Transverse colon (tissue), 4 donors: ENCODE measurements around the gene TNFAIP6.

ENCODE experiments used
- EP300 ChIP-seq: sonication (generic); formaldehyde crosslinking; IDR thresholded peaks from one replicate; pipeline ENCODE4 v1.6.1; 2017; ENCODE audit warnings: antibody characterized with exemption, low read depth
- POLR2A ChIP-seq: fragments of 450-650 bp; IDR thresholded peaks from one replicate; pipeline ENCODE4 v1.6.1; 2016; ENCODE audit warnings: antibody characterized with exemption, mild to moderate bottlenecking, moderate library complexity
- POLR2AphosphoS5 ChIP-seq, 3 donors: sonication (generic); formaldehyde crosslinking; IDR thresholded peaks; one replicate each; pipeline ENCODE4 v1.6.1; 2016; ENCODE audit warnings: antibody characterized with exemption in 3 of 3
- TF ChIP-seq, protein P1 (sequence below), 5 experiments: fragments of 200-600 bp in 3 of 5; fragments of 450-650 bp in 2 of 5; sonication (generic) in 3 of 5; IDR thresholded peaks; 1 replicate in 2 of 5; 2 replicates in 3 of 5; pipeline ENCODE4 v1.5.1; 2016 to 2017; ENCODE audit warnings: antibody characterized with exemption in 5 of 5, inconsistent platforms in 3 of 5, mild to moderate bottlenecking in 2 of 5, moderate library complexity in 1 of 5

DNA sequence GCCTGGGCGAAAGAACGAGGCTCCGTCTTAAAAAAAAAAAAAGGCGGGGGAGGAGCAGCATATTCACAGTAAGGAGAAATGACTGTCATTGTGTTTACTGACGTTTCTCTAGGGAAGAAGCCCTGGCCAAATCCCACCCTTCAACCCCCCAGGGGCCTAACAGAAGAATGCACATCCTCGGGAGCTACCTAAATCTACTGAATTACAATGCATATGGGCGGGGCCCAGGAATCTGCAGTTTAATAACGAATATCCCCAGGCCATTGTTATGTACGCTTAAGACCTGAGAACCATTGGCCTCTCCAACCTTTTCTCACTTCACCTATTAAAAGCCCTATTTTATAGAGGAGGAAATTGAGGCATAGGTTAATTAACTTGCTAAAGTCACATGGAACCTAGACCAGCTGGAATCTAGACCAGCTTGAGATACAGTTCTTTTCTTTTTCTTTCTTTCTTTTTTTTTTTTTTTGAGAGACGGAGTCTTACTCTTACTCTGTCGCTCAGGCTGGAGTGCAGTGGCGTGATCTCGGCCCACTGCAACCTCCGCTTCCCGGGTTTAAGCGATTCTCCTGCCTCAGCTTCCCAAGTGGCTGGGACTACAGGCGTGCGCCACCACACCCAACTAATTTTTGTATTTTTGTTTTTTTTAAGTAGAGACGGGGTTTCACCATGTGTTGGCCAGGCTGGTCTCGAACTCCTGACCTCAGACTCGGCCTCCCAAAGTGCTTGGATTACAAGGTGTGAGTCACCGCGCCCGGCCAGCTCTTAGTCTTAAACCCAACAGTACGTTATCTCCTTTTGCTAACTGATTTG, 51.6 kb downstream of the TNFAIP6 start:
- TF ChIP-seq, protein P1, sequence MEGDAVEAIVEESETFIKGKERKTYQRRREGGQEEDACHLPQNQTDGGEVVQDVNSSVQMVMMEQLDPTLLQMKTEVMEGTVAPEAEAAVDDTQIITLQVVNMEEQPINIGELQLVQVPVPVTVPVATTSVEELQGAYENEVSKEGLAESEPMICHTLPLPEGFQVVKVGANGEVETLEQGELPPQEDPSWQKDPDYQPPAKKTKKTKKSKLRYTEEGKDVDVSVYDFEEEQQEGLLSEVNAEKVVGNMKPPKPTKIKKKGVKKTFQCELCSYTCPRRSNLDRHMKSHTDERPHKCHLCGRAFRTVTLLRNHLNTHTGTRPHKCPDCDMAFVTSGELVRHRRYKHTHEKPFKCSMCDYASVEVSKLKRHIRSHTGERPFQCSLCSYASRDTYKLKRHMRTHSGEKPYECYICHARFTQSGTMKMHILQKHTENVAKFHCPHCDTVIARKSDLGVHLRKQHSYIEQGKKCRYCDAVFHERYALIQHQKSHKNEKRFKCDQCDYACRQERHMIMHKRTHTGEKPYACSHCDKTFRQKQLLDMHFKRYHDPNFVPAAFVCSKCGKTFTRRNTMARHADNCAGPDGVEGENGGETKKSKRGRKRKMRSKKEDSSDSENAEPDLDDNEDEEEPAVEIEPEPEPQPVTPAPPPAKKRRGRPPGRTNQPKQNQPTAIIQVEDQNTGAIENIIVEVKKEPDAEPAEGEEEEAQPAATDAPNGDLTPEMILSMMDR (IDR thresholded peaks at IDR 0.05), result no peak
- TF ChIP-seq EP300, result no peak
- no peak for TF ChIP-seq POLR2AphosphoS5 (IDR thresholded peaks at IDR 0.05)
- TF ChIP-seq POLR2A, result no peak
